HG02588 (cell line): Measurements from ENCODE around the gene WBP4.
"Not testable (repeated sequence)": the region's sequence is repeated elsewhere in the genome, so short reads cannot be mapped to it uniquely, and the experiment has no call there.

ENCODE experiments used
- ATAC-seq: cut with Tn5 transposase; IDR thresholded peaks from one replicate; pipeline ENCODE4 v1.9.1; 2021; ENCODE audit warnings: mild to moderate bottlenecking, moderate library complexity; ENCODE audit not compliant: unreplicated experiment

WBP4 gene

DNA sequence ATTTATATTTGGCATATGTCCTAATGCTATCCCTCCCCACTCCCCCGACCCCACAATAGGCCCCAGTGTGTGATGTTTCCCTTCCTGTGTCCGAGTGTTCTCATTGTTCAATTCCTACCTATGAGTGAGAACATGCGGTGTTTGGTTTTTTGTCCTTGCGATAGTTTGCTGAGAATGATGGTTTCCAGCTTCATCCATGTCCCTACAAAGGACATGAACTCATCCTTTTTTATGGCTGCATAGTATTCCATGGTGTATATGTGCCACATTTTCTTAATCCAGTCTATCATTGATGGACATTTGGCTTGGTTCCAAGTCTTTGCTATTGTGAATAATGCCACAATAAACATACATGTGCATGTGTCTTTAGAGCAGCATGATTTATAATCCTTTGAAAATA is 18.9 kb upstream of the WBP4 start:
- not testable (repeated sequence) for ATAC-seq

DNA sequence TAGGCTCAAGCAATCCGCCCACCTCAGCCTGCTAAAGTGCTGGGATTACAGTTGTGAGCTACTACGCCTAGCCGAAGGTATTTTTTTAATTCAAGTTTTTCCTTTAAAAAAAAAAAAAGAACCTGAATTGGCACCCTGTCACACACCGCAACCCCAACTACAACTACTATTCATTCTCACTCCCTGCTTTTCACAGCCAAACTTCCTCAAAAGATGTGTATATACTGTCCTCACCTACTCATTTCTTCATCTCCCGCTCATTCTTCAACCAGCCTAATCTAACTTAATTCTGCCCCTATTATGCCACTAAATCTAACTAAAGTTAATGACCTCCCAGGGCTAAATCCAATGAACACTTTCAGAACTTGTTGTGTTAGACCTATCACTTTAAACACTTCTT is 12.7 kb upstream of the WBP4 start:
- no peak for ATAC-seq

DNA sequence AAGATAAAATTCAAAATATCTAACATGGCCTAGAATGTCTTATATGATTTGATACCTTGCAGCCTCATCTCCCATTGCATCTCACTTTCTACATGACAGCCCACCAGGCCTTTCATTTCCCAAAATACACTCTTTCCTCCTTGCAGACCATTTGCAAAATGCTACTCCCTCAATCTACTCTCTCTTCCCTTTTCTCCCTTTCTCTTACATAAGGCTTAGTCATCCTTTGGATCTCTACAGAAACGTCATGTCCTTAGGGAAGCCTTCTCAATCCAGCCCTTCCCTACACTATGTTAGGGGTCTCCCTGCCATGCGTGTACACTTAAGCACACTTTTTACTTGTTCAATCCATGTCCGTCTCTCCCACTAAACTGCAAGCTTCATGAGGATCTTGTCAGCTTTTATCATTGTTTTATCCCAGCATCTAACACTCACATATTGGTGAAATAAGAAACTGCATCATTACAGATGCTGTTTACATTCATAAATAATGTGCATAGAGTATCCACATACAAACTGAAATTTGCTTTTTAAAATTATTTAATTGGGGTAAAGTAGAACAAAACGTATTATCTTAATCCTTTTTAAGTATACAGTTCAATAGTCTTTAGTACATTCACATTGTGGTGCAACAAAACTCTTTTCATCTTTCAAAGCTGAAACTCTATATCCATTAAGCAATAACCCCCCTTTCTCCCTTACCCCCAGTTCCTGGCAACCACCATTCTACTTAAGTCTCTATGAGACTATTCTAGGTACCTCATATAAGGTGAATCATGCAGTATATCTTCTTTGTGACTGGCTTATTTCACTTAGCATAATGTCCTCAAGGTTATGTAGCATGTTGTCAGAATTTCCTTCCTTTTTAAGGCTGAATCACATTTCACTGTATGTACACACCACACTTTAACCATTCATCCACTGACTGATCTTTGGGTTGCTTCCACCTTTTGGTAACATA is 11.5 kb upstream of the WBP4 start:
- no peak for ATAC-seq

DNA sequence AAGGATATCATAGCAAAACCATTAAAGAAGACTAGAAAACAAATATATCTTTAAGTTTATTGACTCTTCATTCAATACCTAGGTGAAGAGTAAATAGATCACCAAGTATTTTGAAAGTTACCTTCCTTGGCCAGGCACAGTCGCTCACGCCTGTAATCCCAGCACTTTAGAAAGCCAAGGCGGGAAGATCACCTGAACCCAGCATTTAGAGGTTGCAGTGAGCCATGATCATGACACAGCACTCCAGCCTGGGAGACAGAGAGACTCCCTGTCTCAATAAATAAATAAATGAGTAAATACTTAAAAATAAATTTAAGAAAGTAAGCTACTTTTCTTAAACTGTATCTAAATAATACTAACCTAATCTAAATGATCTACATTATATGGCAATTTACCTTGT is 8.9 kb upstream of the WBP4 start:
- no peak for ATAC-seq

DNA sequence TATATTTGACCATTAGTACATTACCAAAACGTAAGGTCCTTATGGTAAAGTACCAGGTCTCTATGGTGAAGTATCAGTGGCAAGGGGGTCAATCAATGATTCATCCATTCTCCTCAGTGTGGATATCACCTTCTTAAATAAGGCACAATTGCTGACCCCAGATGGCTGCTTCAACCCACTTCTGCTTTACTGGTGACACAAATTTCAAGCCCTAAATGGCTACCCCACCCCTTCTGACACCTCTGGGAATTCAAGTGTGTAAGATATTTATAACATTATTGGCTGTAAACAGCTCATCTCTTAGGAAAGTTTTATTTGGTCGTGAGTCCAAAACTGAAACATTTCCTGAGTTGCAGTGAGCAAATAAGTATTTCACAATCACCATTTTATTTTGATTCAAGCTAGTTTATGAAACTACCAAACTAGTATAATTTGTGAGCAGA is 7.9 kb upstream of the WBP4 start:
- ATAC-seq: peak; percentile 54

DNA sequence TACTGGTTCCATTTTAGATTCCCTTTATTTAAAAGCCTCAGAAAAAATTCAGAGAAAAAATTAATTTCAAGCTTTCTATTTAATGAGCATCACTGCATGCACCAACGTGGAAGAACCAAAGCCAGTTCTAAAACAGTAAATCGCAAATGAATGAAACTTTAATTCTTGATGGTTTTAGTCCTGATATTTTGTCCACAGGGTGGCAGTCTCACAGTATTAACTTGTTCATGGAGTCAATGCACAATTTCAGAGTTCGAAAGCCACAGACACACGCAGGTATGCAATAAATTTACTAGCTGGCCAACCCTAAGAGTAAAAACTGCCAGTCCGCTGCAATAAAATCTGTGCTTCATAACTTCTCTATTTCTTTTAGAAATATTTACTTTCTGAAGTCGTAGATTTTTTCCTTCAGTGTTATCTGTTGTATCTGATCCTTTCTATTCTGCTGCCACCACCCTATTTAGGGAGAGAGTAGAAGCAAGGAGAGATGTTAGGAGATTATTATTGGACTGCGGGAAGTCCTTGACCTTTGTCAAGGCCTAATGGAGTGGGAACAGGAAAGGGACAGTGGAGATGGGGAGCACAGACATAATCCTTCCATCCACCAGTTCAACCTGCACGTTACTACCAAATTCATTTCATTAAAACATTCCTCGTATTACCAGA is 7.0 kb upstream of the WBP4 start:
- ATAC-seq: no peak

DNA sequence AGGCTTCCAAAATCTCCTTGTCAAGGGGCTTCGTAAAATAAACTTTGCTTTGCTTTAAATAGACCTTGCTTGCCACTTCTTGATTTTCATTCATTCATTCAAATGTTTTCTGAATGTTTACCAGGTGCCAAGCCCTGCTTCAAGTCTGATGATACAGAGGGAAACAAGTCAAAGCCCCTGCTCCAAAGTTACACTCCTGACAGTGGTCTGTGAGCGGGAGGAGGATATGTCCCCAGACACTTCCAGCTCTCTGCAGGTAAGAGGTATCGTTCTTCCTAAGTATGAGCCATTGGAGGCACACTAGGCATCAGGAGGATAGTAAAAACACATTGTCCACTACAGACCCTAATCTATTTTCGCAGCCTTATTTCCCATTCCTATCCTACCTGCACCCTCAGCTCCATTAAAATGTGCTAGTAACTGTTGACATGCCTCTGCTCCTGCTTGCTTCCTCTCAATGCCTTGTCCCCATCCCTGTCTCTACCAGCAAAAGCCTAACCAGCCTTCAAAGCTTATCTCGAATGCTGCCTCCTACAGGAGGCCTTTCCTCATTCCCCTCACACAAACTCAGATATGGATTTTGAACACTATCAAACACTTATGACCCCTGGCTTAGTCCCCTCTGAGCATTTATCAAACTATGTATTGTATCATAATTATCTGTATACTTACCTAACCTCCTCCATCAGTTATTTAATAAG is 6.2 kb upstream of the WBP4 start:
- no peak for ATAC-seq

DNA sequence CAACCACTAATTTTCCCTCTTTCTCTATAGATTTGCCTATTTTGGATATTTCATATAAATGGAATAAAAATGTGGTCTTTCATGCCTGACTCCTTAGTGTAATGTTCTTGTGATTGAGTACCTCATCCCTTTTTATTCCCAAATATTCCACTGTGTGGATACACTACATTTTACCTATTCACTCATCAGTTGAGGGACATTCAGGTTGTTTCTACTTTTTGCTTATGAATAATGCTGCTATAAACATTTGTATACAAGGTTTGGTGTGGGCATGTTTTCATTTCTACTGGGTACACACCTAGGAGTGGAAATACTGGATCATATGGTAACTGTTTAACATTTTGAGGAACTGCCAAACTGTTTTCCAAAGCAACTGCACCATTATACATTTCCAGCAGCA is 5.1 kb upstream of the WBP4 start:
- ATAC-seq: no peak

DNA sequence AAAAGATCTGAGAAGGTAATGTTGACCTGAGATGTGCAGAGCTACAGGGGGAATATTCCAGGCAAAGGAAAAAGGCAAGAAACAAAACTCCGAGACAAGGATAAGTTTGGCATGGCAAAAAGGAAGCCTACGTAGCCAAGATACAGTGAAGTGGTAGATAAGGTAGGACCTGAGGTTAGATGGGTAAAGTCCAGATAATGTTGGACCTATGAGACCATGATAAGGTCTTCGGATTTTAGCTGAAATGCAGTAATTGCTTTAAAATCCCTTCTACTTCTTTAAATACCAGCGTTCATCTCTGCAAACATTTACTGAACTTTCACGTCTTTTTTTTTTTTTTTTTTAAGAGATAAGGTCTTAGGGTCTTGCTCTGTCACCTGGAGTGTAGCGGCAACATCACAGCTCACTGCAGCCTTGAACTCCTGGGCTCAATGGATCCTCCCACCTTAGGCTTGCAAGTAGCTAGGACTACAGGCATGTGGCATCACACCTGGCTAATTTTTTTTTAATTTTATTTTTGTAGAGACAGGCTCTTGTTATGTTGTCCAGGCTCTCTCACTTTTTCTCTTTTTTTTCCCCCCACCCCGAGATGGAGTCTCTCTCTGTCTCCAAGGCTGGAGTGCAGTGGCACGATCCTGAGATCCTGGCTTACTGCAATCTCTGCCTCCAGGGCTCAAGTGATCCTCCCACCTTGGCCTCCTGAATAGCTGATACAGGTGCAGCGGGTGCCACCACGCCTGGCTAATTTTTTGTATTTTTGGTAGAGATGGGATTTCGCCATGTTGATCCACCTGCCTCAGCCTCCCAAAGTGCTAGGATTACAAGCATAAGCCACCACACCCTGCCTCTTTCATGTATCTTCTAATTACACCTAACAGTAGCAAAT is 4.2 kb upstream of the WBP4 start:
- no peak for ATAC-seq

DNA sequence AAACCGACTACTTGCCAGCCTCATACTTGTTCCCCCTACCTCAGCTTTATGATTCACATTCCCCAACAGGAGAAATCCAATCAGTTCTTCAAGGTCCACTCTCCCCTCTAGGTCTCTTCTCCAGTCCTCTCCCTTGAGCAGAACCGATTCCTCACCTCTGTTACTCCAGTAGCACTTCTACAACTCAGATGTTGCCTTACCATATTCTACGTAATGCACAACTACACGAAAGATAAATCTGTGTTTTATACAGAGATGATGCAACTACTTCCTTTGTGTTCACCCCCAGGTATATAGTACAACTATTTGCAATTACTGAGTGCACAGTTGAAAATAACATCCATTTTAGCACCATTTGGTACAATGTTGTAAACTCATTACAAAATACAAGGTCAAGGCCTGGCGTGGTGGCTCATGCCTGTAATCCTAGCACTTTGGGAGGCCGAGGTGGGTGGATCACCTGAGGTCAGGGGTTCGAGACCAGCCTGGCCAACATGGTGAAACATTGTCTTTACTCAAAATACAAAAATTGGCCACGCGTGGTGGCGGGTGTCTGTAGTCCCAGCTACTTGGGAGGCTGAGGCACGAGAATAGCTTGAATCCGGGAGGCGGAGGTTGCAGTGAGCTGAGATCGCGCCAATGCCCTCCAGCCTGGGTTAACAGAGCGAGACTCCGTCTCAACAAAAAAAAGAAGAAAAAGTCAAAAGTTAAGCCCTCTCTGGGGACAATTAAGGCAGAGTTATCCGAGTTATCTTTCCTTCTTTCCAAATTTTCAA is 2.8 kb upstream of the WBP4 start:
- no peak for ATAC-seq

DNA sequence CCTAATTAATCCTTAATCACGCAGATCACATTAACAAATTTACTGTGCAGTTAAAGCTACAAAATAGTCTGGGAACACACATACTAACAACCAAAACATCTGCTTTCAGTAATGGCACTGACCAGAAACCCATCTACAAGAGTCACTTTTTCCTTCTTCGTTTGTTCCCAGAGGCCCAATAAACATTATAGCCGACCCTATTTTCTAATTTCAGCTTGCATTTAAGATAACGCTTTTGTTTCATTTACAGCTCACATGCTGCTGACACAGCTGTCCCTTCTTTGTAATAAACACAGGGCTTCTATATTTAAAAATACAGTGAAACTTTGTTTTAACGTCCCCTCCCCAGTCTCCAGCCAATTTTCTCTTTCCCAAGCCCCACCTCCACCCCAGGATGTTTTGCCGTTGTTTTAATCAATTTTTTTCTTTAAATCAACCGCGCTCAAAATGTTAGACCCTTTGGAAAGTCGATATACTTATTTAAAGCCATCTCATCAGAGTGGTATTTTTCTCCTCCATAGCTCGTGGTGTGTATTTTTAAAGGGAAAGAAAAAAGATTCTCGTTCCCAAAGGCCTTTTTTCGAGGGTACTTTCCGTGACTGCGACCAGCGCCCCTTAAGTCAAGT is 1.7 kb upstream of the WBP4 start:
- ATAC-seq: no peak

DNA sequence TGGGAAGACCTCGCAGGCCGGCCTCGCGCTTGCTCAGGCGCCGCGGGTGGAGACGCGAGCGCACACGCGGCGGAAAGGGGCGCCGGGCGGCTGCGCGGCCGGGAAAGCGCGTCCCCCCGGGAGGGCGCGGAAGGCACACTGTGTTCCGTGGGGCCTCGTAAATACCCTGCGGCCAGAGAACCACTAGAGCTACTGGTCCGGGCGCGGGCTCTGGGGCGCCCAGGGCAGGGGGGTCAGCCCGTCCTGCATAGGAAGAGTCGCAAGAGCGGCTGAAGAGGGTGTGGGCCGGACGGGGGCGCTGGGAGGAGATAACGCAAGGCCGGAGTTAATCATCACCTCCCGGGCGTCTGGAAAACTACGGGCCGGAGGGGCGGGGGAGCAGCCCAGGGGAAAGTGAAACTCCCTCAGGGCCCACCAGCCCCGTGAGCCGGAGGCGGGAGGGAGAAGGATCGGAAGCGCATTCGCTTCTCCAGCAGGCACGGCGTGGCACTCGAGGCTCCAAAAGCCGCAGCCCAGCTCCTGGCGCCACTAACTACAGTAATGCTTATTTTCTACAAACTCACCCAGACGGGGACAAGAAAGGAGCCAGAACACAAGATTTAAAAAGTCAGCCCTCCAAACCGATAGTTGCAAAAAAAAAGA is 1.1 kb upstream of the WBP4 start:
- peak; percentile 48 for ATAC-seq

DNA sequence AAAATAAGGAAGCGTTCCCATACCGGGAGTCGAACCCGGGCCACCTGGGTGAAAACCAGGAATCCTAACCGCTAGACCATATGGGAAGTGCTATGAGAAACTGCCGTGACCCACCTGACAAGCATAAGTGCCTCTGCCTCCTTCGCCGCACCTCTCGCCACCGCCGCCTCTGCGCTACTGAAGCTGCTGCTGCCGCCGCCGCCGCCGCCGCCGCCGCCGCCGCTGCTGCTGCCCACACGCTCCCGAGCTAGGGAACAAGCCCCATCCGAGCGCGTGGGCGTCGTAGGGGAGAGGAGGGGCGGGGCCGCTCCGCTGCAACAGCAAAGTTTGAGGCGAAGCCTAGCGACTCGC is 610 bp upstream of the WBP4 start:
- peak; percentile 24 for ATAC-seq

DNA sequence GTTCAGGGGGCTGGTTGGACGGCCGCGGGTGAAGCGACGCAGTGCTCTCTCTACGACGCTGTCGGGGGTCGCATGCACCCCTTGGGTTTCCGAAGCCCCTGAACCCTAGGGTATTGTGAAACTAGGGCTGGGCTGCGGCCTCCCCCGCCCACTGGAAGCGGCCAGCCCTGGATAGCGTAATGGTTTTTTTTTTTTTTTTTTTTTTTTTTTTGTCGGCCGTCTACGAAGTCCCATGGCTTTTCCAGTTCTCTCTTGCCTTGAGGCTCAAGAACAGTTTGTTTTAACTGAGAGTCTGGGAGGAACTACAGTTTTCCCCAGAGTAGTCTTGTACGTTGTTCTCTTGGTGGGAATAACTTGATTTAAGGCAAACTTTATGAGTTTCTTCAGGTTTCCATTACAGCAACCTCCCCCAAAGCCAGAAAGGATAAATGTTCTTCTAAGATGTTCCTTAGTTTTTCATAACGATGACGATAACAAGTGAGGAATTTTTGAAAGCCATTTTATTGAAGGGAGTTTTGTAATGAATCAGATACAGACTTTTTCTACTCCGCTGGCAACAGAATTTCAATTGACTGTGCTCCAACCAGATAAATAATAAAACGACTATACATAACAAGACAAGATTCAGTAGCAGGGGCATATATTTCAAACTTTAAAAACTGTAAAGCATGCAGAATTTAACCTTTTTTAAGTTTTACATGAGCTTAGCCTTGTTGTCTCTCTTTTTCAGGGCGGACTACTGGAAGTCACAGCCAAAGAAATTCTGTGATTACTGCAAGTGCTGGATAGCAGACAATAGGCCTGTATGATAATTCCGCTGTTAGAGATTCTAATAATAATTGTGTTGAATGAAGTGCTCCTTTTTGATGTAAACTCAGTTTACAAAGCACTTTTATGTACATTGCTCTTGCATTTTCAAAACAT is 867 bp downstream of the WBP4 start:
- ATAC-seq: peak; percentile 27

DNA sequence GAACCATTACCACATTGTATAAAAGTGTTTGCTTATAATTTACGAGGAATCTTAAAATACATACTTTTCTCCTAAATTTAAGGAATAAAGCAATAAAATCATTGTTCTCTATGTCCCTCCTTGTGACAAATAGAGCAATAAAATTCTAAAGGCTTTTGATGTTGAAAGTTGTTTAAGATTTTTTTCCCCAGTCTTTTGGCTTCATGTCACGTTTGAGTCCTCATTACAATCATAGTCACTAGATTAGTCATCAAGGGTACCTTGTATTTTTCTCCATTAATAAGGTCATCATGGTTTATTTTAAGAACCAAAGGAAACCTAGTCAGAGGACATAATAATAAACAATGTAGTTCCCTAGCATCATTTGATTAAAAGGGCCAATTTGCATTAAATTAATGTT is 3.2 kb downstream of the WBP4 start:
- ATAC-seq: no peak

DNA sequence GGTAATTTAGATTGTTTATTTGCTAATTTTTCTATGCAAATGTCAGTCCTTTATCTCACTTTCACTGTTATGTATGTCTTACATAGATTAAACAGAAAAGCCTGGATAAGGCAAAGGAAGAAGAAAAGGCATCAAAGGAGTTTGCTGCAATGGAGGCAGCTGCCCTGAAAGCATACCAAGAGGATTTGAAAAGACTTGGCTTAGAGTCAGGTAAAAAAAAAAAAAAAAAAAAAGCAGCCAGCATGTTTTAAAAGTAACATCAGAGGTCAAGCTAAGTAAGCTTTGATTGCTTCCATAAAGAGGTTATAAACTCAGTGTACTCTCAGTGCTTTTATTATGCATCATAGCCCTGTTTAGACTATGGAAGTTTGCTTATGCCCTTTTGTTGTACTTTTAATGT is 3.8 kb downstream of the WBP4 start:
- ATAC-seq: no peak

DNA sequence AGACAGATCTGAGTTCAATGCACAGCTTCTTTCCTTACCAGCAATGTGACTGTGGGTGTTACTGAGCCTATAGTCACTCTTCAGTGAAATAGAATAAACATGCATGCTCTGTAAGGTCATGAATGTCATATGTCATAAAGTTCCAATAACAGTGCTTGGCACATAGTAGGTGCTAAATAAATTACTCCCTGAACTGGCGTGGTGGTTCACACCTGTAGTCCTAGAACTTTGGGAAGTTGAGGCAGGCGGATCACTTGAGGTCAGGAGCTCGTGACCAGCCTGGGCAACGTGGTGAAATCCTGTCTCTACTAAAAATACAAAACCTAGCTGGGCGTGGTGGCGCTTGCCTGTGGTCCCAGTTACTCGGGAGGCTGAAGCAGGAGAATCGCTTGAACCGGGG is 13.2 kb downstream of the WBP4 start:
- no peak for ATAC-seq

DNA sequence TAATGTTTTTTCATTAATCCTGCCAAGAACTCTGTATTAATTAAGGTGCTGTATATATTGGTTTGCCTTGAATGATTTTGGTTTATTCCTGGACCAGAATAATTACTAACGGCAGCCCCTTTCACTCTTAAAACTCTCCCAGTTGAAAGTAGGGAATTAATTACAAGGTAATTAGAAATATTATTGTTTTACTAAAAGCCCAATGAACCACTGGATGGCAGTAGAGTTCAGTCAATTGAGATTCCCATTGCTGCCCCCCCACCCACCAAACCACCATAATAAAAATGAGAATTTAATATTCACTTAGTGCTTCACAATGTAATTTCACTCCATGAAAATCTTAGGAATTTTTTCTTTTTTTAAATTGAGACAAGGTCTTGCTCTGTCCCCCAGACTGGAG is 13.7 kb downstream of the WBP4 start:
- ATAC-seq: no peak
